Stimulated activated naive CD8-positive, alpha-beta T cell treated with anti-CD3 and anti-CD28 coated beads, Interleukin-15, Interleukin-2, amounts not matched to agents 100 ng/mL and 50 ng/mL, for 24 hours (primary cell): ENCODE results near the gene DNAJC8.
A peak's percentile ranks its signal among the peaks of the same experiment; 100 is the strongest.

Experiments used
- H3K27ac Mint-ChIP-seq: one replicate; pipeline ENCODE4 v1.8.0; 2021; ENCODE audit warnings: mild to moderate bottlenecking, mixed read lengths
- H3K27me3 Mint-ChIP-seq: one replicate; pipeline ENCODE4 v1.8.0; 2021; ENCODE audit warnings: mixed read lengths
- H3K36me3 Mint-ChIP-seq: one replicate; pipeline ENCODE4 v1.8.0; 2021; ENCODE audit warnings: low read depth, mixed read lengths
- H3K4me1 Mint-ChIP-seq: one replicate; pipeline ENCODE4 v1.8.0; 2021; ENCODE audit warnings: low read depth, mixed read lengths
- H3K4me3 Mint-ChIP-seq: one replicate; pipeline ENCODE4 v1.8.0; 2021; ENCODE audit warnings: mild to moderate bottlenecking, mixed read lengths
- H3K9me3 Mint-ChIP-seq: one replicate; pipeline ENCODE4 v1.8.0; 2021; ENCODE audit warnings: mixed read lengths

Gene DNAJC8

GRCh38 chr1:28241638-28242241, 8.9 kb upstream of the DNAJC8 start:
- Mint-ChIP-seq H3K27ac (no peak overlapping the region), H3K4me3 (no peak overlapping the region), H3K9me3 (no peaks in the 10 kb centered on the region), H3K36me3 (peaks cover 3% of the 10 kb centered on the region), H3K4me1 (peaks cover 29% of the 10 kb centered on the region), H3K27me3 (no peaks in the 10 kb centered on the region)

GRCh38 chr1:28240024-28240423, 7.2 kb upstream of the DNAJC8 start:
- Mint-ChIP-seq H3K36me3 (peaks cover 3% of the 10 kb centered on the region), H3K9me3 (no peaks in the 10 kb centered on the region), H3K4me3 (no peak overlapping the region), H3K27ac (no peak overlapping the region), H3K4me1 (peaks cover 22% of the 10 kb centered on the region), H3K27me3 (no peaks in the 10 kb centered on the region)

- Mint-ChIP-seq H3K4me3 (no peak overlapping the region), H3K27me3 (no peaks in the 10 kb centered on the region), H3K27ac (no peak overlapping the region), H3K4me1 (peaks cover 11% of the 10 kb centered on the region), H3K36me3 (peaks cover 2% of the 10 kb centered on the region), H3K9me3 (no peaks in the 10 kb centered on the region)
These were observed 6.2 kb upstream of the DNAJC8 start for GRCh38 chr1:28239004-28239403.

- H3K9me3 Mint-ChIP-seq, result no peaks in the 10 kb centered on the region
- H3K4me1 Mint-ChIP-seq, result peaks cover 19% of the 10 kb centered on the region
- no peaks in the 10 kb centered on the region for H3K27me3 Mint-ChIP-seq
- no peak overlapping the region for H3K27ac Mint-ChIP-seq
- peaks cover 4% of the 10 kb centered on the region for H3K36me3 Mint-ChIP-seq
- no peak overlapping the region for H3K4me3 Mint-ChIP-seq
These were observed 4.0 kb upstream of the DNAJC8 start for GRCh38 chr1:28236656-28237322.

- Mint-ChIP-seq H3K4me3 (no peak within 1 kb of the TSS), H3K9me3 (no peaks in the 10 kb centered on the region), H3K4me1 (peaks cover 24% of the 10 kb centered on the region), H3K36me3 (peaks cover 4% of the 10 kb centered on the region), H3K27ac (no peak within 1 kb of the TSS), H3K27me3 (no peaks in the 10 kb centered on the region)
These were observed 3.2 kb upstream of the DNAJC8 start, which contains the start of gene ATP5IF1 for GRCh38 chr1:28235755-28236655. Gene ATP5IF1 (plus strand): TSS chr1:28236124. CDS start chr1:28236184, 60 bp downstream.

- no peaks in the 10 kb centered on the region for H3K9me3 Mint-ChIP-seq
- H3K27ac Mint-ChIP-seq, result no peak overlapping the region
- peaks cover 34% of the 10 kb centered on the region for H3K4me1 Mint-ChIP-seq
- H3K36me3 Mint-ChIP-seq, result peaks cover 20% of the 10 kb centered on the region
- peak overlapping the region; percentile 98 for H3K4me3 Mint-ChIP-seq
- no peaks in the 10 kb centered on the region for H3K27me3 Mint-ChIP-seq
These were observed 406 bp upstream of the DNAJC8 start for GRCh38 chr1:28233264-28233606.

DNA sequence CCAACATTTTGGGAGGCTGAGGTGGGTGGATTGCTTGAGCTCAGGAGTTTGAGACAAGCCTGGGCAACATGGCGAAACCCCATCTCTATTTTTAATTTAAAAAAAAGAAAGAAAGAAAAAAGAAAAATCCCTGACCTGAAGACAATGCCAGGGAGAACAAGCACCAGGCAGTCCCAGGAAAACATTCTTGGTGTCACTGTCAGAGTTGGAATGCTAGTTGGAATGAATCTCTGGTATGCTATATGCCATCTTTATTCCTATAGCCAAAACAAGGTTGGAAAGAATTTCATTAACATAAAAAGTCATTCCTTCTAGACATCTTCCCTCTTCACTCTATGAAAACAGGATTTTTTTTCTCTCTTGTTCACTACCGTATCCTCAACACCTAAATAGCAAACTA, 2.8 kb downstream of the DNAJC8 start:
- Mint-ChIP-seq H3K4me1 (peaks cover 34% of the 10 kb centered on the region), H3K36me3 (peaks cover 45% of the 10 kb centered on the region), H3K9me3 (no peaks in the 10 kb centered on the region), H3K27ac (no peak overlapping the region), H3K27me3 (no peaks in the 10 kb centered on the region), H3K4me3 (no peak overlapping the region)

GRCh38 chr1:28229089-28229488, 3.7 kb downstream of the DNAJC8 start:
- Mint-ChIP-seq H3K27me3 (no peaks in the 10 kb centered on the region), H3K36me3 (peaks cover 50% of the 10 kb centered on the region), H3K4me1 (peaks cover 34% of the 10 kb centered on the region), H3K27ac (no peak overlapping the region), H3K4me3 (no peak overlapping the region), H3K9me3 (no peaks in the 10 kb centered on the region)

DNA sequence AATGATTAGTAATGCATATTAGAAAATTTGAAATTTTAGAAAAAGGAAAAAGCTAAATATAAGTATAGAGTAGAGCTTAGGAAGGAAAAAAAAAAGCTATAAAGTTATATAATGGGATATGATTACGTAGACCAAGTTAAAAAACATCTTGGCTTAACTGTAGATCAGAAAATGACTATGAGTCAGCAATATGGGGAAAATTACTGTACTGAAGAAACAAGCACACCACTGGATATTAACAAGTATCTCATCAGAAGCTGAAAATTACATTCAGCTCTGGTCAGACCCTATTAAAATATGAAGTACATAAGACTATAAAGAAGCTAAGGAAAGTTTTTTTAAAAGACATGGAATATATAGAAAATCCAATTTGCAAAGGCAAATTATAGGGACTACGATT, 19.5 kb downstream of the DNAJC8 start:
- no peaks in the 10 kb centered on the region for H3K9me3 Mint-ChIP-seq
- no peak overlapping the region for H3K4me3 Mint-ChIP-seq
- H3K36me3 Mint-ChIP-seq, result peaks cover 43% of the 10 kb centered on the region
- H3K27ac Mint-ChIP-seq, result no peak overlapping the region
- no peaks in the 10 kb centered on the region for H3K4me1 Mint-ChIP-seq
- H3K27me3 Mint-ChIP-seq, result no peaks in the 10 kb centered on the region

GRCh38 chr1:28209700-28210099, 23.1 kb downstream of the DNAJC8 start:
- H3K4me1 Mint-ChIP-seq, result no peaks in the 10 kb centered on the region
- H3K27me3 Mint-ChIP-seq, result no peaks in the 10 kb centered on the region
- H3K4me3 Mint-ChIP-seq, result no peak overlapping the region
- H3K27ac Mint-ChIP-seq, result no peak overlapping the region
- peaks cover 57% of the 10 kb centered on the region for H3K36me3 Mint-ChIP-seq
- H3K9me3 Mint-ChIP-seq, result no peaks in the 10 kb centered on the region

DNA sequence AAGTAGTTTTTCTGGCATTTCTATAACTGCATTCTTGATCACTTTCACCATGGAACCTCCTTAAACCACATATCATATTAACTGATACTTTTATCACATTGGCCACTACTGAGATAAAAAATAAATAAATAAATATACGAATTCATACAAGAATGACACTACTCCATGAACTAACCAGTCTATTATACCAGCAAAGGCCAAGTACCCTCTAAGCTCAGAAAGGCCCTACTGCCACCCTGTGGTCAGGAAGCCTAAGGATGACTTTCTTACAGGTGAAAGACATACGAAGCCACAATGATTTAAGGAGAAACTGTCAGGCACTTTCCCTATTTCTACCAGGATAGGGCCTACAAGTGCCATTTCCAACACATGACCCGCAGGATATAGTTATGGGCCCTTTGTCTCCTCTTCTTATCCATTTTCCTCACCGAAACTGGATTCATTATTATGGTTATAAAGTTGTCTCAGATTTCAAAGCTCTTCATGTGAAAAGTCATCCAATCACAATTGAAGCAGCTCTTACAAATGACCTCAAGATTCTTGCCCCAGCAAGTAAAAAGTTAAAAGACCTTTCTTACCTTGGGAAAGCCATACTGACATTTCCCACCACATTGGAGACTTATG, 23.9 kb downstream of the DNAJC8 start:
- no peaks in the 10 kb centered on the region for H3K4me1 Mint-ChIP-seq
- no peaks in the 10 kb centered on the region for H3K9me3 Mint-ChIP-seq
- peaks cover 57% of the 10 kb centered on the region for H3K36me3 Mint-ChIP-seq
- no peaks in the 10 kb centered on the region for H3K27me3 Mint-ChIP-seq
- no peak overlapping the region for H3K4me3 Mint-ChIP-seq
- no peak overlapping the region for H3K27ac Mint-ChIP-seq

GRCh38 chr1:28205243-28205642, 27.6 kb downstream of the DNAJC8 start:
- no peak overlapping the region for H3K4me3 Mint-ChIP-seq
- peaks cover 59% of the 10 kb centered on the region for H3K36me3 Mint-ChIP-seq
- no peak overlapping the region for H3K27ac Mint-ChIP-seq
- H3K27me3 Mint-ChIP-seq, result no peaks in the 10 kb centered on the region
- no peaks in the 10 kb centered on the region for H3K9me3 Mint-ChIP-seq
- H3K4me1 Mint-ChIP-seq, result peaks cover 12% of the 10 kb centered on the region

- Mint-ChIP-seq H3K4me1 (peaks cover 46% of the 10 kb centered on the region), H3K36me3 (peaks cover 68% of the 10 kb centered on the region), H3K9me3 (peaks cover 7% of the 10 kb centered on the region), H3K27me3 (no peaks in the 10 kb centered on the region), H3K4me3 (peak overlapping the region; percentile 47), H3K27ac (peak overlapping the region; percentile 92)
These were observed 32.5 kb downstream of the DNAJC8 start for GRCh38 chr1:28200234-28200873.

- Mint-ChIP-seq H3K27me3 (no peaks in the 10 kb centered on the region), H3K27ac (peak overlapping the region; percentile 92), H3K4me3 (peak overlapping the region; percentile 74), H3K4me1 (peaks cover 46% of the 10 kb centered on the region), H3K36me3 (peaks cover 62% of the 10 kb centered on the region), H3K9me3 (peaks cover 7% of the 10 kb centered on the region)
These were observed 33.2 kb downstream of the DNAJC8 start for GRCh38 chr1:28199328-28200233.
